Body of pancreas (tissue), 4 donors: ENCODE results near the gene HOXC10.

Experiments used
- POLR2A ChIP-seq, 3 donors: fragments of 450-650 bp; IDR thresholded peaks; one replicate each; pipeline ENCODE4 v1.6.1; 2016; ENCODE audit warnings: antibody characterized with exemption in 3 of 3, mild to moderate bottlenecking in 2 of 3
- TF ChIP-seq, protein P1 (sequence below), 7 experiments: fragments of 450-650 bp in 4 of 7; fragments of 200-600 bp in 3 of 7; sonication (generic) in 3 of 7; IDR thresholded peaks; one replicate each; pipeline ENCODE4 v1.5.1; 2016 to 2019; ENCODE audit warnings: antibody characterized with exemption in 7 of 7

DNA sequence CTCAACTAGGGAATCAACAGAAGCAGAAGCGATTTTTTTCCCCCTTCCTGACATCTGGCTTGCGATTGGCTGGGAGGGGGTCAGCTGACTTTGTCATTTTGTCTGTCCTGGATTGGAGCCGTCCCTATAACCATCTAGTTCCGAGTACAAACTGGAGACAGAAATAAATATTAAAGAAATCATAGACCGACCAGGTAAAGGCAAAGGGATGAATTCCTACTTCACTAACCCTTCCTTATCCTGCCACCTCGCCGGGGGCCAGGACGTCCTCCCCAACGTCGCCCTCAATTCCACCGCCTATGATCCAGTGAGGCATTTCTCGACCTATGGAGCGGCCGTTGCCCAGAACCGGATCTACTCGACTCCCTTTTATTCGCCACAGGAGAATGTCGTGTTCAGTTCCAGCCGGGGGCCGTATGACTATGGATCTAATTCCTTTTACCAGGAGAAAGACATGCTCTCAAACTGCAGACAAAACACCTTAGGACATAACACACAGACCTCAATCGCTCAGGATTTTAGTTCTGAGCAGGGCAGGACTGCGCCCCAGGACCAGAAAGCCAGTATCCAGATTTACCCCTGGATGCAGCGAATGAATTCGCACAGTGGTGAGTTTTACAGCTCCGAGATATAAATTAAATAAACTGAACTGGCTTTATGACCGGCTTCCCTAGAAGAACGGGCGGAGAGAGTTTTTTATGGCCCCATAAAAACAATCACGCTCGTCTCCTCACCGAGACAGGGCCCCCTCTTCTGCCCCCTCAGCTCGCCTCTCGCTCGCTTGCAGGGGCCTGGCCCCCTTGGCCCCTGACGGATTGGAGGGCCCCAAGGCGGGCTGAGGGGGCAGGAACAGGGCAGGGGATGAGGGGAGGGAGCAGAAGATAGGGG, 43.6 kb downstream of the HOXC10 start, which contains the start of gene HOXC6:
- TF ChIP-seq POLR2A (IDR thresholded peaks at IDR 0.05) = no peak
- TF ChIP-seq, protein P1, sequence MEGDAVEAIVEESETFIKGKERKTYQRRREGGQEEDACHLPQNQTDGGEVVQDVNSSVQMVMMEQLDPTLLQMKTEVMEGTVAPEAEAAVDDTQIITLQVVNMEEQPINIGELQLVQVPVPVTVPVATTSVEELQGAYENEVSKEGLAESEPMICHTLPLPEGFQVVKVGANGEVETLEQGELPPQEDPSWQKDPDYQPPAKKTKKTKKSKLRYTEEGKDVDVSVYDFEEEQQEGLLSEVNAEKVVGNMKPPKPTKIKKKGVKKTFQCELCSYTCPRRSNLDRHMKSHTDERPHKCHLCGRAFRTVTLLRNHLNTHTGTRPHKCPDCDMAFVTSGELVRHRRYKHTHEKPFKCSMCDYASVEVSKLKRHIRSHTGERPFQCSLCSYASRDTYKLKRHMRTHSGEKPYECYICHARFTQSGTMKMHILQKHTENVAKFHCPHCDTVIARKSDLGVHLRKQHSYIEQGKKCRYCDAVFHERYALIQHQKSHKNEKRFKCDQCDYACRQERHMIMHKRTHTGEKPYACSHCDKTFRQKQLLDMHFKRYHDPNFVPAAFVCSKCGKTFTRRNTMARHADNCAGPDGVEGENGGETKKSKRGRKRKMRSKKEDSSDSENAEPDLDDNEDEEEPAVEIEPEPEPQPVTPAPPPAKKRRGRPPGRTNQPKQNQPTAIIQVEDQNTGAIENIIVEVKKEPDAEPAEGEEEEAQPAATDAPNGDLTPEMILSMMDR (IDR thresholded peaks at IDR 0.05) = no peak
